Loucy (cell line): Measurements from ENCODE around the gene HOXC4.

Experiments
- H2AFZ ChIP-seq: fragments of 200-600 bp; sonication (generic); 2 replicates; pipeline ENCODE4 v1.6.0; 2016; ENCODE audit warnings: antibody characterized with exemption, mild to moderate bottlenecking, low read length, moderate library complexity
- H3F3A ChIP-seq: fragments of 200-600 bp; 2 replicates; pipeline ENCODE4 v1.6.0; 2016; ENCODE audit warnings: antibody characterized with exemption, low read depth, mild to moderate bottlenecking
- H3K27me3 ChIP-seq: fragments of 200-600 bp; sonication (generic); 2 replicates; pipeline ENCODE4 v1.6.1; 2014; ENCODE audit warnings: low read length, mild to moderate bottlenecking; ENCODE audit not compliant: insufficient read depth, poor library complexity, severe bottlenecking
- H3K36me3 ChIP-seq: fragments of 200-600 bp; sonication (generic); 2 replicates; pipeline ENCODE4 v1.6.1; 2016; ENCODE audit warnings: low read length; ENCODE audit not compliant: insufficient read depth
- H3K4me1 ChIP-seq: fragments of 200-600 bp; sonication (generic); 2 replicates; pipeline ENCODE4 v1.5.1; 2014; ENCODE audit warnings: low read length, mild to moderate bottlenecking; ENCODE audit not compliant: insufficient read depth, poor library complexity, severe bottlenecking
- H3K4me2 ChIP-seq: fragments of 200-600 bp; sonication (generic); 2 replicates; pipeline ENCODE4 v1.6.0; 2014; ENCODE audit warnings: antibody characterized with exemption, low read length, low read depth, mild to moderate bottlenecking; ENCODE audit not compliant: poor library complexity, severe bottlenecking
- H3K4me3 ChIP-seq: fragments of 200-600 bp; sonication (generic); 2 replicates; pipeline ENCODE4 v1.5.1; 2014; ENCODE audit warnings: low read length, mild to moderate bottlenecking, mixed read lengths; ENCODE audit not compliant: poor library complexity, severe bottlenecking
- H3K79me2 ChIP-seq: fragments of 200-600 bp; sonication (generic); 2 replicates; pipeline ENCODE4 v1.6.1; 2014; ENCODE audit warnings: low read length; ENCODE audit not compliant: insufficient read depth
- H3K9ac ChIP-seq: fragments of 200-600 bp; sonication (generic); 2 replicates; pipeline ENCODE4 v1.6.0; 2014; ENCODE audit warnings: mild to moderate bottlenecking, low read depth, low read length, moderate library complexity; ENCODE audit not compliant: poor library complexity, severe bottlenecking
- H3K9me2 ChIP-seq: fragments of 200-600 bp; sonication (generic); replicated peaks from 2 replicates; pipeline ENCODE4 v1.6.1; 2016; ENCODE audit warnings: low read depth, low read length, mixed read lengths
- H3K9me3 ChIP-seq: fragments of 200-600 bp; sonication (generic); 2 replicates; pipeline ENCODE4 v1.6.1; 2014; ENCODE audit warnings: mild to moderate bottlenecking, antibody characterized with exemption, low read length, low read depth; ENCODE audit not compliant: insufficient read depth
- H4K20me1 ChIP-seq: fragments of 200-600 bp; sonication (generic); 2 replicates; pipeline ENCODE4 v1.6.0; 2014; ENCODE audit warnings: antibody characterized with exemption, low read length, mild to moderate bottlenecking; ENCODE audit not compliant: insufficient read depth, poor library complexity, severe bottlenecking
- CTCF ChIP-seq: fragments of 200-600 bp; sonication (generic); conservative IDR thresholded peaks from 2 replicates; pipeline ENCODE4 v1.5.1; 2014; ENCODE audit warnings: mild to moderate bottlenecking, antibody characterized with exemption, low read length
- EZH2phosphoT487 ChIP-seq: fragments of 200-600 bp; IDR thresholded peaks from 2 replicates; pipeline ENCODE4 v1.6.1; 2018; ENCODE audit warnings: antibody characterized with exemption, mild to moderate bottlenecking, moderate library complexity, borderline replicate concordance

The HOXC4 gene

GRCh38 chr12:54039417-54040147, 14.1 kb upstream of the HOXC4 start:
- Histone ChIP-seq H2AFZ (no peak overlapping the region), H3K4me3 (peak overlapping the region; percentile 73), H3K36me3 (no peaks in the 10 kb centered on the region)

GRCh38 chr12:54040148-54040494, 13.5 kb upstream of the HOXC4 start:
- no peak for TF ChIP-seq EZH2phosphoT487
- no peak for TF ChIP-seq CTCF
- H3K79me2 ChIP-seq = peaks cover 81% of the 10 kb centered on the region
- H3K36me3 ChIP-seq = no peaks in the 10 kb centered on the region
- H3K27me3 ChIP-seq = no peaks in the 10 kb centered on the region
- no peaks in the 10 kb centered on the region for H3K9me3 ChIP-seq
- H3K4me2 ChIP-seq = peak overlapping the region; percentile 95
- no peaks in the 10 kb centered on the region for H3K9me2 ChIP-seq
- peaks cover 14% of the 10 kb centered on the region for H3F3A ChIP-seq
- H3K4me3 ChIP-seq = peak overlapping the region; percentile 73
- H3K4me1 ChIP-seq = peaks cover 87% of the 10 kb centered on the region
- H3K9ac ChIP-seq = no peak overlapping the region
- H4K20me1 ChIP-seq = peaks cover 47% of the 10 kb centered on the region
- no peak overlapping the region for H2AFZ ChIP-seq

More at GRCh38 chr12:54039417-54040147, 14.1 kb upstream of the HOXC4 start:
- TF ChIP-seq CTCF (no peak), EZH2phosphoT487 (no peak)
- H3F3A ChIP-seq = peaks cover 14% of the 10 kb centered on the region
- H4K20me1 ChIP-seq = peaks cover 43% of the 10 kb centered on the region
- H3K79me2 ChIP-seq = peaks cover 81% of the 10 kb centered on the region
- H3K9me3 ChIP-seq = no peaks in the 10 kb centered on the region
- H3K9ac ChIP-seq = peak overlapping the region; percentile 85
- no peaks in the 10 kb centered on the region for H3K9me2 ChIP-seq
- peaks cover 87% of the 10 kb centered on the region for H3K4me1 ChIP-seq
- peak overlapping the region; percentile 95 for H3K4me2 ChIP-seq
- no peaks in the 10 kb centered on the region for H3K27me3 ChIP-seq

DNA sequence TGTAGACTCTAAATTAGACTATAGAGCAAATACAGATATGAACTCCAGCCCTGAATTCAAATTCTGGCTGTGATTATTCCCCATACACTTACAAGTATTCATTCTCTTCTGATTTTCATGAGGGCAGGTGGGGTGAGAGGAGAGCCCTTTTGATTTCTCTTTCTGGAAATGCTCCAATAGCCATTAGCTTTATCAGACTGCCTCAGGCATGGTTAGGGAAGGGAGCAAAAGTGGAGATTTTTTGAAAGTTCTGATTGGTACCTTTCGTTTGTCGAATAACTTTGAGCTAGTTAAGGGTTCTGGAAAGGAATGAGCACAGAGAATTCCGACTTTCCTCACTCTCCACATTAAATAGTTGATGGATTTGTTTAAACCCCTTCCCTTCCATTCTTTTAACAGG, 13.0 kb upstream of the HOXC4 start:
- Histone ChIP-seq H4K20me1 (peaks cover 51% of the 10 kb centered on the region), H3K9ac (no peak overlapping the region), H3K4me1 (peaks cover 86% of the 10 kb centered on the region), H2AFZ (no peak overlapping the region), H3K36me3 (no peaks in the 10 kb centered on the region), H3K79me2 (peaks cover 82% of the 10 kb centered on the region), H3K9me3 (no peaks in the 10 kb centered on the region), H3K9me2 (no peaks in the 10 kb centered on the region), H3F3A (peaks cover 14% of the 10 kb centered on the region), H3K27me3 (no peaks in the 10 kb centered on the region), H3K4me3 (peak overlapping the region; percentile 73), H3K4me2 (peak overlapping the region; percentile 95)
- TF ChIP-seq CTCF (no peak), EZH2phosphoT487 (no peak)
